GM18867 (cell line): Measurements from ENCODE around the gene TOB2.

ENCODE experiments used
- ATAC-seq: cut with Tn5 transposase; IDR thresholded peaks from one replicate; pipeline ENCODE4 v1.9.1; 2021; ENCODE audit warnings: mild to moderate bottlenecking, moderate library complexity; ENCODE audit not compliant: unreplicated experiment

The TOB2 gene

DNA sequence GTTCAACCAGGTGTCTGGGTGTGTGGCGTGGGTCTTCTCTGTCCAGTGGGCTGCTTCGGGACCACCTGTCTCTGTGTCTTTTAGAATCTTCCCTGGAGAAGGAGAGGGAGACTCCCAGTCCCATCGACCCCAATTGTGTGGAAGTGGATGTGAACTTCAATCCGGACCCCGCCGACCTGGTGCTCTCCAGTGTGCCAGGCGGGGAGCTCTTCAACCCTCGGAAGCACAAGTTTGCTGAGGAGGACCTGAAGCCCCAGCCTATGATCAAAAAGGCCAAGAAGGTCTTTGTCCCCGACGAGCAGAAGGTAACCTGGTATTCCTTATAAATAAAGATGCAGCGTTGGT lies 52.6 kb downstream of the TOB2 start:
- ATAC-seq = no peak

DNA sequence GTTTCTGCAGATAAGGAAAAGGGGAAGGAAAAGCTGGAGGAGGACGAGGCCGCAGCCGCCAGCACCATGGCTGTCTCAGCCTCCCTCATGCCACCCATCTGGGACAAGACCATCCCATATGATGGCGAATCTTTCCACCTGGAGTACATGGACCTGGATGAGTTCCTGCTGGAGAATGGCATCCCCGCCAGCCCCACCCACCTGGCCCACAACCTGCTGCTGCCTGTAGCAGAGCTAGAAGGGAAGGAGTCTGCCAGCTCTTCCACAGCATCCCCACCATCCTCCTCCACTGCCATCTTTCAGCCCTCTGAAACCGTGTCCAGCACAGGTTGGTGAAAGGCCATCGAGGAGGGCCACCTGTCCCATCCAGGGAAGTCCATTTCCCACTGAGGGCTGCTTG lies 59.3 kb downstream of the TOB2 start:
- ATAC-seq = no peak

DNA sequence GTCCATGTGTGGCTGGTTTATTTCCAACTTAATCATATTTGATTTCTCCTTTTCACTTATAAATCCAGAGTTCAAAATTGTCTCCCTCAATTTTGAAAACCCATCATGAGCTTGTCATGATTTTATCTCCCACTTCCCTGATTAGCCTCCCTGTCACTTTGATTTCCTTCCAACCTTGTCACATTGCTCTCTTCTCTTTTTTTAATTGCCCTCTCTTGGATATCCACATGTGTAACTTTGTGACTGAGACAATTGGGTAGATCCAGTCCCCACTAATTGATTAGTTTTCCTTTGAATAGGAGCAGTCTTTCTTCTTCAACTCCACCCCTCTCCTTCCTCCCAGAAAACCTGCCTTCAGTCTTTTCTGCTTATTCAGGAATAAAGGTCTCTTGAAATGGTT lies 62.5 kb downstream of the TOB2 start:
- no peak for ATAC-seq
